HL-60 (cell line): Measurements from ENCODE around the gene DLK2.

Source experiments
- DNase-seq, 2 experiments: peaks; one replicate each; pipeline ENCODE4 v3.0.0-alpha.2; 2010 to 2020; ENCODE audit warnings: low read depth in 1 of 2, low spot score in 1 of 2
- H3K27ac ChIP-seq: fragments of 250-450 bp; sonication (Bioruptor Pico); replicated peaks from 2 replicates; pipeline ENCODE4 v1.5.1; 2020; ENCODE audit warnings: mild to moderate bottlenecking, moderate library complexity
- H3K27me3 ChIP-seq: fragments of 250-450 bp; sonication (Bioruptor Pico); 2 replicates; pipeline ENCODE4 v1.5.1; 2021; ENCODE audit warnings: mild to moderate bottlenecking, moderate library complexity; ENCODE audit not compliant: insufficient read depth, poor library complexity, severe bottlenecking
- H3K4me3 ChIP-seq: replicated peaks from 2 replicates; pipeline ENCODE4 v1.5.1; 2011; ENCODE audit warnings: mild to moderate bottlenecking, control low read depth, low read length; ENCODE audit not compliant: insufficient read depth
- GABPA ChIP-seq: IDR thresholded peaks from 2 replicates; pipeline ENCODE4 v1.6.1; 2012; ENCODE audit warnings: low read depth
- POLR2AphosphoS5 ChIP-seq: IDR thresholded peaks from 2 replicates; pipeline ENCODE4 v1.6.1; 2012; ENCODE audit warnings: low read depth
- SPI1 ChIP-seq: IDR thresholded peaks from 2 replicates; pipeline ENCODE4 v1.6.1; 2012; ENCODE audit warnings: low read depth, mild to moderate bottlenecking, borderline replicate concordance
- TF ChIP-seq, protein P1 (sequence below): IDR thresholded peaks from 2 replicates; pipeline ENCODE4 v1.6.1; 2012; ENCODE audit warnings: low read depth; ENCODE audit not compliant: insufficient replicate concordance
- TF ChIP-seq, protein P2 (sequence below): IDR thresholded peaks from one replicate; pipeline ENCODE4 v1.5.1; 2011; ENCODE audit warnings: low read length, control low read depth, inconsistent platforms; ENCODE audit not compliant: insufficient read depth

DLK2 gene

DNA sequence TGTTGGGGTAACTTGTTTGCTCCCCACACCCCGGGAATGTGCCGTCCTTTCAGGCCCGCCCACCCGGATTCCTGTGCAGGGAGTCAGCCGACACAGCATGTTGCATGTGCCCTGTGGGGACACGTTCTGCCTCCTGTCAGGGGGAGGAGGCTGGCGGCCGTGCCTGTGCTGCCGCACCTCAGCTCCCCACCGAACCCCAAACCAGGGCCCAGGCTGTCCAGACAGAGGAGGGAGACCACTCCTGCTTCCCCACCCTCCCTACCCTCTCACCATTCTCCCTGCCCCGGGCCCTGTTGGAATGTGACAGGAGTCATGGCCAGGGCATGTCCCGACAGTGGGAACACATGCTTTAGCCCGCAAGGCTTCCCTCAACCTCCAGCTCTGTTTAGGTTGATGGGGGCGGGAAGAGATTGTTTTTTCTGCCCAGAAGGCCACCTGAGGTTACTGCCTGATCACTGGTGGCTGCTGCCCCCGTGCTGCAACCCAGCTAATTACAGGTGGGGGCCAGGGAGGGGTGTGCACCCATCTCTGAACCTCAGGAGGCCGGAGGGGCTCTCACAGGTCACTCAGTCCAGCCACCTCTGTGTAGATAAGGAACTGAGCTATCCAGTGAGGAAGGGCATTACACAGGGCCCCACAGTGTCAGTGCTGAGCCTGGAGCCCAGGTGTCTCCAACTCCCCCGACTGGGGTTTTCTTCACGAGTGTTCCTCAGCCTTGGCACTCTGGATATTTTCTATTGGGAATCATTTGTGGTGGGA lies 41.2 kb upstream of the DLK2 start:
- no peak overlapping the region for H3K4me3 ChIP-seq
- no peaks in the 10 kb centered on the region for H3K27me3 ChIP-seq
- TF ChIP-seq SPI1 (no peak), GABPA (no peak), POLR2AphosphoS5 (no peak)
- TF ChIP-seq, protein P1, sequence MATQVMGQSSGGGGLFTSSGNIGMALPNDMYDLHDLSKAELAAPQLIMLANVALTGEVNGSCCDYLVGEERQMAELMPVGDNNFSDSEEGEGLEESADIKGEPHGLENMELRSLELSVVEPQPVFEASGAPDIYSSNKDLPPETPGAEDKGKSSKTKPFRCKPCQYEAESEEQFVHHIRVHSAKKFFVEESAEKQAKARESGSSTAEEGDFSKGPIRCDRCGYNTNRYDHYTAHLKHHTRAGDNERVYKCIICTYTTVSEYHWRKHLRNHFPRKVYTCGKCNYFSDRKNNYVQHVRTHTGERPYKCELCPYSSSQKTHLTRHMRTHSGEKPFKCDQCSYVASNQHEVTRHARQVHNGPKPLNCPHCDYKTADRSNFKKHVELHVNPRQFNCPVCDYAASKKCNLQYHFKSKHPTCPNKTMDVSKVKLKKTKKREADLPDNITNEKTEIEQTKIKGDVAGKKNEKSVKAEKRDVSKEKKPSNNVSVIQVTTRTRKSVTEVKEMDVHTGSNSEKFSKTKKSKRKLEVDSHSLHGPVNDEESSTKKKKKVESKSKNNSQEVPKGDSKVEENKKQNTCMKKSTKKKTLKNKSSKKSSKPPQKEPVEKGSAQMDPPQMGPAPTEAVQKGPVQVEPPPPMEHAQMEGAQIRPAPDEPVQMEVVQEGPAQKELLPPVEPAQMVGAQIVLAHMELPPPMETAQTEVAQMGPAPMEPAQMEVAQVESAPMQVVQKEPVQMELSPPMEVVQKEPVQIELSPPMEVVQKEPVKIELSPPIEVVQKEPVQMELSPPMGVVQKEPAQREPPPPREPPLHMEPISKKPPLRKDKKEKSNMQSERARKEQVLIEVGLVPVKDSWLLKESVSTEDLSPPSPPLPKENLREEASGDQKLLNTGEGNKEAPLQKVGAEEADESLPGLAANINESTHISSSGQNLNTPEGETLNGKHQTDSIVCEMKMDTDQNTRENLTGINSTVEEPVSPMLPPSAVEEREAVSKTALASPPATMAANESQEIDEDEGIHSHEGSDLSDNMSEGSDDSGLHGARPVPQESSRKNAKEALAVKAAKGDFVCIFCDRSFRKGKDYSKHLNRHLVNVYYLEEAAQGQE: no peak
- TF ChIP-seq, protein P2, sequence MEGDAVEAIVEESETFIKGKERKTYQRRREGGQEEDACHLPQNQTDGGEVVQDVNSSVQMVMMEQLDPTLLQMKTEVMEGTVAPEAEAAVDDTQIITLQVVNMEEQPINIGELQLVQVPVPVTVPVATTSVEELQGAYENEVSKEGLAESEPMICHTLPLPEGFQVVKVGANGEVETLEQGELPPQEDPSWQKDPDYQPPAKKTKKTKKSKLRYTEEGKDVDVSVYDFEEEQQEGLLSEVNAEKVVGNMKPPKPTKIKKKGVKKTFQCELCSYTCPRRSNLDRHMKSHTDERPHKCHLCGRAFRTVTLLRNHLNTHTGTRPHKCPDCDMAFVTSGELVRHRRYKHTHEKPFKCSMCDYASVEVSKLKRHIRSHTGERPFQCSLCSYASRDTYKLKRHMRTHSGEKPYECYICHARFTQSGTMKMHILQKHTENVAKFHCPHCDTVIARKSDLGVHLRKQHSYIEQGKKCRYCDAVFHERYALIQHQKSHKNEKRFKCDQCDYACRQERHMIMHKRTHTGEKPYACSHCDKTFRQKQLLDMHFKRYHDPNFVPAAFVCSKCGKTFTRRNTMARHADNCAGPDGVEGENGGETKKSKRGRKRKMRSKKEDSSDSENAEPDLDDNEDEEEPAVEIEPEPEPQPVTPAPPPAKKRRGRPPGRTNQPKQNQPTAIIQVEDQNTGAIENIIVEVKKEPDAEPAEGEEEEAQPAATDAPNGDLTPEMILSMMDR: no peak
- no peak for DNase-seq
- H3K27ac ChIP-seq: no peak overlapping the region

DNA sequence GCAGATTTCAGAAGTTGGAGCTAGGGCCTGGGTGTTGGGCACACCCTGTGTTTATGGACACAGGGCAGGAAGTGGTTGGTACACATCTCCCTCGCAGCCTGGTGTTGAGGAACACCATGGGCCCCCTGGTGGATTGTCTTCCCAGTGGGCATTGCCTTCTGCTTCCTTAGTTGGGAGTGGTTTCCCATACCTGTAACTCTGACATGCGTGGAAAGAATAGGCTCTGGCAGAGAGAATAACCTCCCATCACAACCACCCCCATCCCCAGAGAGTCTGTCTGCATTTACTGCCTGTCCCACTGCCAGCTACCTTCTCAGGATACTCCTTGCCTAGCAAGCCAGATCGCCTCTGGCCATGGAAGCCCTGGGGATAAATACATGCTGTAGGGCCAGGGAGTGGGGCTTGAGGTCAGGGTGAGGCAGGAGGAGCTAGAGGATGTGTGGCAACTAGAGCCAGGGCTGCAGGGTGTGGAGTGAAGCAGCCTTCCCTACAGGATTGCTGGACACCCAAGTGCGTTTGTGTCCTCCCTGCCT lies 40.1 kb upstream of the DLK2 start:
- peak in 1 of 2 experiments; percentile 35 for DNase-seq
- Histone ChIP-seq H3K27me3 (no peaks in the 10 kb centered on the region), H3K27ac (no peak overlapping the region), H3K4me3 (no peak overlapping the region)
- TF ChIP-seq POLR2AphosphoS5: no peak
- TF ChIP-seq, protein P2: no peak
- TF ChIP-seq, protein P1: no peak
- no peak for TF ChIP-seq GABPA
- peak; percentile 13; the same call in 1 of the 2 replicates for TF ChIP-seq SPI1

DNA sequence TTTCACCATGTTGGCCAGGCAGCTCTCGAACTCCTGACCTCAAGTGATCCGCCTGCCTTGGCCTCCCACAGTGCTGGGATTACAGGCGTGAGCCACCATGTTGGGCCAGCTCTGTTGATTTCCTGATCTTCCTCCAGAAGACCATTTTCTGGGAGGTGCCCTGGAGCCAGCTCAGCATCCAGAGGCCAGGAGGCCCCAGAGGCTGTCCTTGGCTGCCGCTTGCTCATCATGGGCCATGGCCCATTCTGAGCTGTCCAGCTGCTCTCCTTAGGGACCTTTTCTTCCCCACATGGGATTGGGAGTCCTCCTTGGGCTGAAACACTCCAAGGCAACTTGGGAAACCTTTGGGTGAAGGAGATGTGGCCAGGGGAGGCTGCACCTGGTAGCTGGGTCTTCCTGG lies 39.4 kb upstream of the DLK2 start:
- Histone ChIP-seq H3K27me3 (no peaks in the 10 kb centered on the region), H3K4me3 (no peak overlapping the region), H3K27ac (no peak overlapping the region)
- no peak for DNase-seq
- TF ChIP-seq GABPA (no peak), SPI1 (no peak), POLR2AphosphoS5 (no peak)
- TF ChIP-seq, protein P1: no peak
- TF ChIP-seq, protein P2: no peak
